ENCODE results near the gene UBE2O. TPM values are rescaled to one million over a fixed set of nuclear protein-coding genes. Genes with fewer than 3 reads are reported as not detected.

The UBE2O gene
- total RNA-seq, 3 donors from 2014 or later (not counting 1 experiment from before 2014, with no cell fraction given) = 34.9 to 40.2 (median 37.7) TPM

DNA sequence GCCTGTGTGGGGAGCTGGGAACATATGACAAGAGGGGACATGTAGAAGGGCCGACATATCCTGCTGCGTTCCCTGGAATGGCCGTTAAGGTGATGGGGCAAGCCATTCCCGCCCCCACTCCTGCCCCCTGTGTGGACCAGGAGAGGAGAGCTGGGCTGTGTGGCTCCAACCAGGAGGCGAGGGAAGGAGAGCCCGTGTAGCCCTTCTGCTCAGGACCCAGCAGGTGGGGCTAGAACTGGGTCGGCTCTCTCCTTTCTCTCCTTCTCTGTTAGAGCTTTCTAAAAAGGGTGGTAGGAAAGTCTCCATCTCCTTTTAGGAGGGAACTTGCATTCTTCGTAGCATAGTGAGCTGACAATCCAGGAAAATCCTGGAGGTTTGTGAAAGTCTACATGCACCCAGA is 55.8 kb downstream of the UBE2O start:
- TF ChIP-seq, protein P1, sequence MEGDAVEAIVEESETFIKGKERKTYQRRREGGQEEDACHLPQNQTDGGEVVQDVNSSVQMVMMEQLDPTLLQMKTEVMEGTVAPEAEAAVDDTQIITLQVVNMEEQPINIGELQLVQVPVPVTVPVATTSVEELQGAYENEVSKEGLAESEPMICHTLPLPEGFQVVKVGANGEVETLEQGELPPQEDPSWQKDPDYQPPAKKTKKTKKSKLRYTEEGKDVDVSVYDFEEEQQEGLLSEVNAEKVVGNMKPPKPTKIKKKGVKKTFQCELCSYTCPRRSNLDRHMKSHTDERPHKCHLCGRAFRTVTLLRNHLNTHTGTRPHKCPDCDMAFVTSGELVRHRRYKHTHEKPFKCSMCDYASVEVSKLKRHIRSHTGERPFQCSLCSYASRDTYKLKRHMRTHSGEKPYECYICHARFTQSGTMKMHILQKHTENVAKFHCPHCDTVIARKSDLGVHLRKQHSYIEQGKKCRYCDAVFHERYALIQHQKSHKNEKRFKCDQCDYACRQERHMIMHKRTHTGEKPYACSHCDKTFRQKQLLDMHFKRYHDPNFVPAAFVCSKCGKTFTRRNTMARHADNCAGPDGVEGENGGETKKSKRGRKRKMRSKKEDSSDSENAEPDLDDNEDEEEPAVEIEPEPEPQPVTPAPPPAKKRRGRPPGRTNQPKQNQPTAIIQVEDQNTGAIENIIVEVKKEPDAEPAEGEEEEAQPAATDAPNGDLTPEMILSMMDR (IDR thresholded peaks at IDR 0.05) = no peak
- WGBS (ENCODE audit: insufficient coverage) = 93% methylated on average over 7 of the region's 8 CpGs
- ATAC-seq = no peak

DNA sequence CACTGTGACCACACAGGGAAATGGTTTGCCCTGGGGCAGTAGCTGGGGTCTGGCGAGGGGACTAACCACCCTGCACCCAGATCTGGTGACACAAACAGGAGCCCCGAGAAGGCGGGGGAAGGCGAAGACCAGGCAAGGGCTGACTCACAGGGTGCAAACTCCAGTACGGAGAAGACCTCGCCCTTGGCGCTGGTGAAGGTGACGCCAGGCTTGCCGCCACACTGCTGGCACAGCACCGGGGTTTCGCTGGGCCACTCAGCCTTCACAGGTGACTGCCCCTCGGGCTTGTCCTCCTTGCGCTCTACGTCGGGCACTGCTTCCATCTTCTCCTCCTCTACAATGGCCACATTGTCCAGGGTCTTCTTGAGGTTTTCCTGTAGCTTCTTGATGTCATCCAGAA is 57.0 kb downstream of the UBE2O start:
- Histone ChIP-seq H3K27me3 (ENCODE audit: control insufficient read depth, insufficient read depth, low read length) (no peaks in the 10 kb centered on the region), H3K9me3 (ENCODE audit: control insufficient read depth, insufficient read depth, low read length) (no peaks in the 10 kb centered on the region), H3K4me1 (ENCODE audit: control insufficient read depth, insufficient read depth, low read length) (no peaks in the 10 kb centered on the region), H3K27ac (ENCODE audit: low read length) (no peak overlapping the region), H3K36me3 (ENCODE audit: control insufficient read depth, insufficient read depth, low read length) (peaks cover 54% of the 10 kb centered on the region), H3K4me3 (ENCODE audit: low read length) (no peak overlapping the region)
- TF ChIP-seq, protein P1 (IDR thresholded peaks at IDR 0.05) = no peak
- no peaks in the 10 kb centered on the region for H3K27me3 Mint-ChIP-seq (ENCODE audit: low read depth in 2 of 2)
- intact Hi-C loops (cut with micrococcal nuclease) = no loop called here
- H3K27ac Mint-ChIP-seq = no peak overlapping the region
- H3K4me3 Mint-ChIP-seq = no peak overlapping the region
- H3K4me1 Mint-ChIP-seq = peaks cover 0 to 4% of the 10 kb centered on the region in 2 donors
- no peaks in the 10 kb centered on the region for H3K36me3 Mint-ChIP-seq
- ATAC-seq = no peak
- H3K9me3 Mint-ChIP-seq = no peaks in the 10 kb centered on the region
- no peak for DNase-seq
- WGBS (ENCODE audit: insufficient coverage) = 98% methylated on average over 15 of the region's 15 CpGs

More for the DNA sequence above, 55.8 kb downstream of the UBE2O start:
- Histone ChIP-seq H3K27ac (ENCODE audit: low read length) (no peak overlapping the region), H3K27me3 (ENCODE audit: control insufficient read depth, insufficient read depth, low read length) (no peaks in the 10 kb centered on the region), H3K36me3 (ENCODE audit: control insufficient read depth, insufficient read depth, low read length) (peaks cover 59% of the 10 kb centered on the region), H3K9me3 (ENCODE audit: control insufficient read depth, insufficient read depth, low read length) (no peaks in the 10 kb centered on the region), H3K4me3 (ENCODE audit: low read length) (no peak overlapping the region), H3K4me1 (ENCODE audit: control insufficient read depth, insufficient read depth, low read length) (no peaks in the 10 kb centered on the region)
- no peaks in the 10 kb centered on the region for H3K9me3 Mint-ChIP-seq
- H3K4me3 Mint-ChIP-seq = no peak overlapping the region
- DNase-seq = no peak
- H3K27ac Mint-ChIP-seq = no peak overlapping the region
- intact Hi-C loops (cut with micrococcal nuclease) = no loop called here
- H3K36me3 Mint-ChIP-seq = no peaks in the 10 kb centered on the region
- no peaks in the 10 kb centered on the region for H3K27me3 Mint-ChIP-seq (ENCODE audit: low read depth in 2 of 2)
- H3K4me1 Mint-ChIP-seq = peaks cover 0 to 4% of the 10 kb centered on the region in 2 donors

DNA sequence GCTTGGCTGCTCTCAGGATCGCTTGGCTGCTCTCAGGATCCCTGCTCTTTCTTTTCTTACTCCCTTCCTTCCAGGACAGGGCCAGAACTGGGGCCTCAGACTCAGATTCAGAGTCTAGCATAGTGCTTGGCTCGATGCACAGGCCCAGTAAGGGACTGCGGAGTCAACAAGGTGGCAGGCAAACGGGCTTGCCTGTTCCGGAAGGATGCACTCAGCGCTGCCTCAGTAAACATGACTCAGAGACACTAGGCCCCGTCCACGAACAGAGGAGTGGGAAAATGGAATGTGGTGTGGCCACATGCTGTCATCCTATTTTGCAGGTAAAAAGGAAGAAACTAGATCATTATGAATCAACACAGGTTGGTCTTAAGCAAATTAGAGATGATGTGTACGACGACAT is 58.8 kb downstream of the UBE2O start:
- no peak for DNase-seq
- no peaks in the 10 kb centered on the region for H3K27me3 ChIP-seq (ENCODE audit: control insufficient read depth, insufficient read depth, low read length)
- 94% methylated on average over 8 of the region's 10 CpGs for WGBS (ENCODE audit: insufficient coverage)
- no peaks in the 10 kb centered on the region for H3K27me3 Mint-ChIP-seq (ENCODE audit: low read depth in 2 of 2)
- H3K9me3 Mint-ChIP-seq = no peaks in the 10 kb centered on the region
- H3K4me1 Mint-ChIP-seq = peaks cover 0 to 4% of the 10 kb centered on the region in 2 donors
- no peak for ATAC-seq
- intact Hi-C loops (cut with micrococcal nuclease) = no loop called here
- peaks cover 38% of the 10 kb centered on the region for H3K36me3 ChIP-seq (ENCODE audit: control insufficient read depth, insufficient read depth, low read length)
- no peaks in the 10 kb centered on the region for H3K9me3 ChIP-seq (ENCODE audit: control insufficient read depth, insufficient read depth, low read length)
- no peaks in the 10 kb centered on the region for H3K4me1 ChIP-seq (ENCODE audit: control insufficient read depth, insufficient read depth, low read length)
- H3K27ac Mint-ChIP-seq = no peak overlapping the region
- TF ChIP-seq, protein P1 (IDR thresholded peaks at IDR 0.05) = no peak
- no peak overlapping the region for H3K4me3 Mint-ChIP-seq
- no peak overlapping the region for H3K27ac ChIP-seq (ENCODE audit: low read length)
- H3K36me3 Mint-ChIP-seq = no peaks in the 10 kb centered on the region
- no peak overlapping the region for H3K4me3 ChIP-seq (ENCODE audit: low read length)

DNA sequence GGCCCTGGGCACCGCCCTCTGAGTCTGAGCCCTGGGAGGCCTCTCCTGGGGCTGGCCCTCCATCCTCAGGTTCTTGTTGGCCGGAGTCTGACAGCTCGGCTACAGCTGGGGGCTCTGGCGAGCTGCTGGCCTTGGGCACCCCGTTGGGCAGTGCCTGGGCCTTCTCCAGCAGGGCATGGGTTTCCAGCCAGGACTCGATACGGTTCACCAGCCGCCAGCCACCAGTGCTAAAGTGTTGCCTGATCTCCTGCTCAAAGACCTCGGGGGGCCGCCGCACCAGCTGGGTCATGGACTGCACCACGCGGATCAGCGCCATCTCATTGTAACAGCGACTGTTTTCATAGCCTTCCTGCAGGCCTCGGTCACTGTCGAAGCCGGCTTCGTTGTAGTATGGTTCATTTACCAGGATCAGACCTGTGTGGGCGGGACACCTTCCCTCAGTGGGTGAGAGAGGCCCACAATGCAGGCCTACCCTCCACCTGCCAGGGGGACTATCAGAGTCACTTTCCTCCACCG is 61.7 kb downstream of the UBE2O start:
- Mint-ChIP-seq H3K27ac (no peak overlapping the region), H3K27me3 (ENCODE audit: low read depth in 2 of 2) (no peaks in the 10 kb centered on the region), H3K36me3 (no peaks in the 10 kb centered on the region), H3K4me3 (no peak overlapping the region), H3K4me1 (peaks cover 0 to 5% of the 10 kb centered on the region in 2 donors), H3K9me3 (no peaks in the 10 kb centered on the region)
- WGBS (ENCODE audit: insufficient coverage) = 97% methylated on average over 21 of the region's 21 CpGs
- DNase-seq = no peak
- intact Hi-C loops (cut with micrococcal nuclease) = no loop called here
- H3K9me3 ChIP-seq (ENCODE audit: control insufficient read depth, insufficient read depth, low read length) = no peaks in the 10 kb centered on the region
- no peak overlapping the region for H3K27ac ChIP-seq (ENCODE audit: low read length)
- H3K4me3 ChIP-seq (ENCODE audit: low read length) = no peak overlapping the region
- TF ChIP-seq, protein P1 (IDR thresholded peaks at IDR 0.05) = no peak
- H3K27me3 ChIP-seq (ENCODE audit: control insufficient read depth, insufficient read depth, low read length) = no peaks in the 10 kb centered on the region
- peaks cover 10% of the 10 kb centered on the region for H3K36me3 ChIP-seq (ENCODE audit: control insufficient read depth, insufficient read depth, low read length)
- peaks cover 6% of the 10 kb centered on the region for H3K4me1 ChIP-seq (ENCODE audit: control insufficient read depth, insufficient read depth, low read length)
- ATAC-seq = no peak

All from natural killer cell (primary cell).